GM12801 (cell line): ENCODE measurements around the gene FBXO44.

Experiments
- TF ChIP-seq, protein P1 (sequence below): IDR thresholded peaks from one replicate; pipeline ENCODE4 v1.5.1; 2011; ENCODE audit warnings: control low read depth; ENCODE audit not compliant: insufficient read length; ENCODE audit errors: extremely low read depth

The FBXO44 gene

DNA sequence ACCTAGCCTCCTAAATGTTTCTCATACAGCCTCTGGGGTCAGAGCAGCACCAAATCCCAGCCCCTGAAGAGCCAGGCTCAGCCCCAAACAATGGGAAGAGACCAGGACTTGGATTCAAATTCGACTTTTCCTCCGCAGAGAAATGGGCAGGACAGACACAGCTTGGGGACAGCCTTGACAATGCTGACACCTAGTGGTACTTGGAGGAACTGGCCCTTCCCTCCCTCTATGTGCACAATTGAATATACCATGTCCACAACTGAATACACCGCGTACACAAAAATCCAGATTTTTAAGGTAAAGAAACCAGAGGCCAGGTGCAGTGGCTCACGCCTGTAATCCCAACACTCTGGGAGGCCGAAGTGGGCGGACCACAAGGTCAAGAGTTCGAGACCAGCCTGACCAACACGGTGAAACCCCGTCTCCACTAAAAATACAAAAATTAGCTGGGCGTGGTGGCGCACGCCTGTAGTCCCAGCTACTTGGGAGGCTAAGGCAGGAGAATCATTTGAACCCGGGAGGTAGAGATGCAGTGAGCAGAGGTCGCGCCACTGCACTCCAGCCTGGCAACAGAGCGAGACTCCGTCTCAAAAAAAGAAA is 12.2 kb upstream of the FBXO44 start:
- TF ChIP-seq, protein P1, sequence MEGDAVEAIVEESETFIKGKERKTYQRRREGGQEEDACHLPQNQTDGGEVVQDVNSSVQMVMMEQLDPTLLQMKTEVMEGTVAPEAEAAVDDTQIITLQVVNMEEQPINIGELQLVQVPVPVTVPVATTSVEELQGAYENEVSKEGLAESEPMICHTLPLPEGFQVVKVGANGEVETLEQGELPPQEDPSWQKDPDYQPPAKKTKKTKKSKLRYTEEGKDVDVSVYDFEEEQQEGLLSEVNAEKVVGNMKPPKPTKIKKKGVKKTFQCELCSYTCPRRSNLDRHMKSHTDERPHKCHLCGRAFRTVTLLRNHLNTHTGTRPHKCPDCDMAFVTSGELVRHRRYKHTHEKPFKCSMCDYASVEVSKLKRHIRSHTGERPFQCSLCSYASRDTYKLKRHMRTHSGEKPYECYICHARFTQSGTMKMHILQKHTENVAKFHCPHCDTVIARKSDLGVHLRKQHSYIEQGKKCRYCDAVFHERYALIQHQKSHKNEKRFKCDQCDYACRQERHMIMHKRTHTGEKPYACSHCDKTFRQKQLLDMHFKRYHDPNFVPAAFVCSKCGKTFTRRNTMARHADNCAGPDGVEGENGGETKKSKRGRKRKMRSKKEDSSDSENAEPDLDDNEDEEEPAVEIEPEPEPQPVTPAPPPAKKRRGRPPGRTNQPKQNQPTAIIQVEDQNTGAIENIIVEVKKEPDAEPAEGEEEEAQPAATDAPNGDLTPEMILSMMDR, result peak; percentile 96

DNA sequence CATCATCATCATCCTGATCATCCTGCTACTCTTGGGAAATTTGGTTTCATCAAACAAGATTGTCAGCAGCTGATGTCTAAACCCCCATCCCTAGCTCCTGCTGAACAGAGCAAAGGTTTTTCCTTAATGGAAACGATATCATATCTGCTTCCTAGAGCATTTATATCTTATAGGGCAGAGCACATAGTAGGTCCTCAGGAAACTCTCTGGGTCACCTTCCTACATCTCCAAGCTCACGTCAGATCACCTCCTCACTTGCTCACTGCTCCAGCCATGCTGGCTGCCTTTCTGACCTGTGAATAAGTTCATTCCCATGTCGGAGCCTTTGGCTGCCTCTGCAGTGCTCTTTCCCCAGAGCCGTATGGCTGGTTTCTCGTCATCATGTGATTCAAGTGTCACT is 10.9 kb upstream of the FBXO44 start:
- TF ChIP-seq, protein P1, result no peak

DNA sequence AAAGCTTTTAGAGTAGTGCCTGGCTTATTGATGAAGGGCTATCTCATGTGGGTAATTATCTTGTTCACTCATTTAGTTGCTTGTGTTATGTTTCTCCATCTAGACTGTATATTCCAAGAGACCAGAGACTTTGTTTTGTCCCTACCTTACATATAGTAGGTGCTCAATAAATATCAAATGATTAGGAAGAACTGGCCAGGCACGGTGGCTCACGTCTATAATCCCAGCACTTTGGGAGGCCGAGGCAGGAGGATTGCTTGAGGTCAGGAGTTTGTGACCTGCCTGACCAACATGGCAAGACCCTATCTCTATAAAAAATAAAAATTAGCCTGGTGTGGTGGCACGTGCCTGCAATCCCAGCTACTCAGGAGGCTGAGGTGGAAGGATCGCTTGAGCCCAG is 9.4 kb upstream of the FBXO44 start:
- TF ChIP-seq, protein P1, result no peak

DNA sequence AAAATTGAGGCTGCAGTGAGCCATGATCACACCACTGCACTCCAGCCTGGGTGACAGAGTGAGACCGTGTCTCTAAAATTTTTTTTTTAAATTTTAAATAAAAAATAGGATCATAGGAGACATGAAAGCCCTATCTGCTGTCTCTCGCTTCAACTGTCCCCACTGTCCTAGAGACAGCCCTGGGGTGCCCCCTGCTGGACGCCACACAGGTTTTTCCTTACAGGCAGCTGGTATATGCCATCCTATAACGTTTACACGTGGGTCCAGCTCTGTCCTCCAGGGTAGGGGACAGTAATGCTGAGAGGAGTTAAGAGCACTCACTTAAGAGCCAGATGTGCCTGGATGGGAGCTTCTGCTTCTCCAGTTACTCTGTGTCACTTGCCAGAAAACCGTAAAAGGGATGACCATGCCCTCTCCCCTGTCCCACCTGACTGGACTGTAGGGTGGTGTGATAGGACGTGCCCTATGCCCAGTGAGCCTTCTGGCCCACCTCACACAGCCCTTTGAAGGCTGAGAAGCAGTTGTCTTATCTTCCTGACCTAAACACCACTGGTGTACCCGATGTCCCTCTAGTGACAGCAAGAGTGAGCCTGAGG is 8.9 kb upstream of the FBXO44 start:
- TF ChIP-seq, protein P1, result no peak

DNA sequence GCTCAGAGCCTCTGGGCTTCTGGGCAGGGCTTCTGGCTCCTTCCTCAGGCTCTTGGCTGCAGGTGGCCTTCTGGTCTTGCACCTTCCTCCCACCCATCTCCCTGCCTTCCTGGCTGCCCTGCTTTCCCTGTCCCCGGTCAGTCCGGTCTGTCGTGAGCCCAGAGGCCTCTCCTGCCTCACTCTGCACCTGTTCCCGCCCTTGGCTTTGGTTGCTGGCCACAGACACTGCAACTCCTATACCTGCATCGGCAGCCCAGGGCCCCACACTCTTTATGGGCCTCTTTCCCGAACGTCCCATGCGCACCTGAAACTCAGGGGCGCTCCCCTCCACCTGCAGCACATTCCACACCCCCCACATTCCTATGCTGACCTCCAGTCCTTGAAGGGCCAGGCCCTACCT is 8.4 kb upstream of the FBXO44 start:
- TF ChIP-seq, protein P1, result no peak

DNA sequence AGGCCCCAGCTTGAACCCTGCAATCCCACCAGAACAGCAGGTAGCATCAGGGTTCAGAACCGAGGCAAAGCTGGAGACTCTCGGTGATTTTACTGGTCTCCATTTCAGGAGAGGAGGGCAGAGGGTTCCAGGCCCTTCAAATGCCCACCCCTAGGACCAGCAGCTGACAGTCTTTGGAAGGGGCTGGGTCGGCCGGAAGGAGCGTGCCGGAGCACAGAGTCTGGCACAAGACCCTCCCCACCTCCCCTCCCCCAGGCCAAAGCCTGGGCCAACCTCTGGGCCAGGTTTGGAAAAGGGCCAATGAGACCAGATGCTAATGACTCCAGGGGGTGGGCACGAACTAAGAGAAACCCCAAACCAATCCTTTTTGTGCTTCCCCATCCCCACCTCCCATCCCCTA is 7.3 kb upstream of the FBXO44 start:
- TF ChIP-seq, protein P1, result no peak

DNA sequence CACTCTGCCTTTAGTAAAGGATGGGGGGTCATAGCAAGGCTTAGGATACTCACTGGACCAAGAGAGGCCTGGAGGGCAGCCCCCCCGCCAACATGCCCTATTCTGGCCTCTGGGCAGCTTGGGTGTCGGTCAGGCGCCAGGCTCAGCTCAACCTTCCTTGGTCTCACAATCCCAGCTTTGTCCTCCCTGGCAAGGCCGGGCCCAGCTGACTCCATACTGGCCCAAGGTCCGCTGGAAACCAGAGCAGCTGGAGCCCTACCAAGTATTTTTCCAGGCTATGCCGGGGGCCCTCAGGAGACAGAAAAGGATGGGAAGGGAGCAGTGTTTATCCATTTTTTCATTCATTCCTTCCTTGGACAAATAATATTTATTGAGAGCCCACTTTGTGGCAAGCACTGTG is 6.6 kb upstream of the FBXO44 start:
- TF ChIP-seq, protein P1, result no peak
